ENCODE data around the gene AKAP12.

Gene AKAP12

DNA sequence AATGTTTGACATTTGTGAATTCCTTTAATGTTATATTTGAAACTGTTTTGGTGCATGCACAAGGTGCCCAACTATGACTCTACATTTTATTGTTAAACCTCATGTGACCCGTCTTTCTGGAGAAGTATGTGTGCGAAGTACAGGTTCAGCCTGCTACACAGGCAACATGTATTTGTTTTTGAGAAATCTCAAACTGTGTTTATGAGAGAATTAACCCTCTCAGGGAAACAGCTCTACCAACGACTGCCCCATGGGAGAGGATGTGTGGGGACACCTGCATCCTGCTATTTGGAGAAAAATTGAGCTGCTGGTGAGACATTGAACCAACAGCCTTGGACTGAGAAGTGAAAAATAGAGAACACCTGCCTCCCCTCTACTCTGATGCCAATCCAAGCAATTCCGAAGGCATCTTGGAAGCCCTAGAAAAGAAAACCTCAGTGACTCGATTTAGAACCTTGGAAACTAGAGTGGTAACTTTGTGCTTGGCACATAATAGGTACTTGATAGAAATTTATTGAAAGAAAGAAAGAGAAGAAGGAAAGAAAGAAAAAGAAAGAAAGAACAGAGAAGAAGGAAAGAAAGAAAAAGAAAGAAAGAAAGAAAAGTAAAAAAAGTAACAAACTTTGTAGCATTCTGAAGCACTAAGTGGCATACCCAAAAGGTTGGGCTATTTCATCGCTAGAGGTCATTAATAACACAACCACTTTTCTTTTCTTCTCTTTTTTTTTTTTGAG, 2.9 kb upstream of the AKAP12 start:
- DNase-seq (ENCODE audit: low spot score), result no peak
- TF ChIP-seq, protein P1, sequence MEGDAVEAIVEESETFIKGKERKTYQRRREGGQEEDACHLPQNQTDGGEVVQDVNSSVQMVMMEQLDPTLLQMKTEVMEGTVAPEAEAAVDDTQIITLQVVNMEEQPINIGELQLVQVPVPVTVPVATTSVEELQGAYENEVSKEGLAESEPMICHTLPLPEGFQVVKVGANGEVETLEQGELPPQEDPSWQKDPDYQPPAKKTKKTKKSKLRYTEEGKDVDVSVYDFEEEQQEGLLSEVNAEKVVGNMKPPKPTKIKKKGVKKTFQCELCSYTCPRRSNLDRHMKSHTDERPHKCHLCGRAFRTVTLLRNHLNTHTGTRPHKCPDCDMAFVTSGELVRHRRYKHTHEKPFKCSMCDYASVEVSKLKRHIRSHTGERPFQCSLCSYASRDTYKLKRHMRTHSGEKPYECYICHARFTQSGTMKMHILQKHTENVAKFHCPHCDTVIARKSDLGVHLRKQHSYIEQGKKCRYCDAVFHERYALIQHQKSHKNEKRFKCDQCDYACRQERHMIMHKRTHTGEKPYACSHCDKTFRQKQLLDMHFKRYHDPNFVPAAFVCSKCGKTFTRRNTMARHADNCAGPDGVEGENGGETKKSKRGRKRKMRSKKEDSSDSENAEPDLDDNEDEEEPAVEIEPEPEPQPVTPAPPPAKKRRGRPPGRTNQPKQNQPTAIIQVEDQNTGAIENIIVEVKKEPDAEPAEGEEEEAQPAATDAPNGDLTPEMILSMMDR (IDR thresholded peaks at IDR 0.05; ENCODE audit: extremely low read depth, missing control alignments), result no peak

DNA sequence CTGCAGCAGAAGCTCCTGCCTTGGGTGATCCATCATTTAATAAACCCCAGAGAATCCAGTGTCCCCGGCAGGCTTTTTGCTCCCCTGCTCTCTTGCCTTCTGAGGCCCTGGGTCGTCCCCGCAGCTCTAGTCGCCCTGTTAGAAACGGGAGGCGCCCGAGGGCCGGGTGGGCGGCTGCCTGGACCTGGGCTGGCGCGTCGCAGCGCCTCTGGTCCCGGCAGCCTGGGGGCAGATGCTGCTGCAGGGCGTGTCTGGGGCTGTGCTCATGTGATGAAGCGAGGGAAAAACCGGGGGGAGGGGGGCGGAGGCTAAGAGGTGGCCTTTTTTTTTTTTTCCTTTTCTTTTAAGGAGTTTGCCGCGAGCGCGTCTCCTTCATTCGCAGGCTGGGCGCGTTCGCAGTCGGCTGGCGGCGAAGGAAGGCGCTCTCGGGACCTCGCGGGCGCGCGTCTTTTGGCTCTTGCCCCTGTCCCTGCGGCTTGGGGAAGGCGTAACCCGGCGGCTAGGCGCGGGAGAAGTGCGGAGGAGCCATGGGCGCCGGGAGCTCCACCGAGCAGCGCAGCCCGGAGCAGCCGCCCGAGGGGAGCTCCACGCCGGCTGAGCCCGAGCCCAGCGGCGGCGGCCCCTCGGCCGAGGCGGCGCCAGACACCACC, 394 bp downstream of the AKAP12 start:
- DNase-seq (ENCODE audit: low spot score), result peak; percentile 51
- TF ChIP-seq, protein P1 (IDR thresholded peaks at IDR 0.05; ENCODE audit: extremely low read depth, missing control alignments), result no peak

DNA sequence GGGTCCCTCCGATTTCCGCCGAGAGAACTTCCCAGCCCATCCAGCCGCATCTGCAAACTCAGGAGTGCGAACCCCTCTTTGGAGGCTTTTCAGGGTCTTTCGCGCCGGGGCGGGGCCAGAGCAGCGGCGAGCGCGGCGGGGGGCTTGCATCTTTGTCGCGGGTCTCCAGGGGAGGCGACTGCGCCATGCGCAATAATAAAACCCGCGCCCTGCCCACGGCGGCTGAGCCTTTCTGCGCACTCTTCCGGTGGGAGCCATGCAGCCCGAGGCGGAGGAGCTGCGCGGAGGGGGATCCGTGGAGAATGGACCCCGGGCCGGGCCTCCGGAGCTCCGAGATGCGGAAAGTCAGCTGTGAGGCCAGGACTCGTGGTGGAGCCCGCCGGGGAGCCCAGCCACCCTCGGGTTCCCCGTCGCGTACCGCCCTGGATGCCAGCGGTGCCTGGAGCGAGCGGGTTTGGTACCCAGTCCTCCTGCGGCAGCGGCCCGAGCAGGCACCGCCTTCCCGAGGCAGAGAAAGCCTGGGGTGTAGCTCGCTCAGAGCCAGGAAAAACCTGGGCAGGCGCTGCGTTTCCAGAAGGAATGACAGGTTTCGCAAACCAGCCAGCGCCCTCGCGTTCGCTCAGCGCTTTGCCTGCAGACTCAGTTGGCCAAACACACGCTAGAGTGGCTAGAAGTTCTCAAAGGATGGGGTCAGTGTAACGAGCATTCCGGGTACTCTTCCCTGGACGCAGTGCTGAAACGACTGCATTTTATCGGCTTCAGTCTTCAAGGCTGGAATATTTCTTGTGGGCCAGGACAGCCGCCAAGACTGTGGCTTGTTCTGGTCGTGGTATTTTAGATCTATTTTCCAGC, 1.2 kb downstream of the AKAP12 start:
- DNase-seq (ENCODE audit: low spot score), result peak; percentile 32
- TF ChIP-seq, protein P1 (IDR thresholded peaks at IDR 0.05; ENCODE audit: extremely low read depth, missing control alignments), result no peak

DNA sequence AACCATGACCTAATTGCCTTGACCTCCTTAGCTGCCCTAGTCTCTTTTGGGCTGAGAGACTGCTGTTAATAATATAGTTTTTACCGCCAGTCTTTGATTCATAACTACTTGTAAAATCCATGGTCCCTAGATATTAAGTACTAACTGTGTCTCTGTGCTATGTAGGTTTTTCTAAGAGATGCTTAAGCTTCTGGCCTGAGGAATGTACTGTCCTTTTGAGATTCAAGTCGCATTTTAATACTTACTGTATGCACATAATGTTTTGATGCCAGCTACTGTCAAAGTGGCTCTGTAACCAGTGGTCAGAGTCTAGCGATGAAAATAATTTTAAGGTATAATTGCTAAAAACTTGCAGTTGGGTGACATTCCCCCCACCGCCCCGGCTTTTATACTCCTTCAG, 2.1 kb downstream of the AKAP12 start:
- DNase-seq (ENCODE audit: low spot score), result no peak

DNA sequence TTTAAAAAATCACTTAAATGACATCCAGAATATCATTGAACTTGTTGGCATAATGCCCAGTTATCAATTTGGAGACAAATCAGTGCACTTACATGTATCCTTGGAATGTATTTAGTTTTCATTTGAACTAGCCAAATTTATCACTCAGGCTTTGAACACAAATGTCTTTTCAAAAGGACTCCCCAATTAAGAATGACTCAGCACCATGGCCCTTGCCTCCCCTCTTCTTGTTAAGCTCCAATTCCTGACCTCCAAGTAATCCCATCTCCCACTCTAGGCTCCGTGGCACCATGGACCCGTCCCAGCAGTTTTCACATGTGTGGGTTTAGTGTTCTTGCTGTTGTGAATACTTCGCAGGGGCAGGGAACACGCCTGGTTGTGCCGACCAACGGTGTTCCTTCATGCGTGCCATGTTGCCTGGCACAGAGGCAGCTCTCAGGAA, 2.7 kb downstream of the AKAP12 start:
- TF ChIP-seq, protein P1 (IDR thresholded peaks at IDR 0.05; ENCODE audit: extremely low read depth, missing control alignments), result no peak
- DNase-seq (ENCODE audit: low spot score), result no peak

More for the DNA sequence above, 2.1 kb downstream of the AKAP12 start:
- TF ChIP-seq, protein P1 (IDR thresholded peaks at IDR 0.05; ENCODE audit: extremely low read depth, missing control alignments), result no peak

DNA sequence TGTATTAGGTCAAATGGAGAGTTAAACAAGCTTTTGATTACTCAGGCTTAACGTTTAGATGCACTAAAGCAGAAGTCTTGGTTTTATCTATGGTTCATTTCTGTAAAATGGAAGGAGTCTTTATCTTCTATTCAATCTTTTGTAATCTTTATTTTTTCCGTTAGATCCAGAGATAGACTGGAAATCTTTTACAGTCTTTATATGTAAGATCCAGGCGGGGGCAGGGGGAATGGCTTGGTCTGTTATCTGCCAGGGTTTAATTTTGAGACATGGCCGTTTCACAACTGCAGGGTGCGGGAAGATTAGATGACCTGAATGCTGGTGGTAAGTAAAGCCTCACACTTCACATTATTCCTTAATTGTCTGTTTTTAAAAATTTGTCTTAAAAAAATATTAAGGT, 3.7 kb downstream of the AKAP12 start:
- DNase-seq (ENCODE audit: low spot score), result no peak
- TF ChIP-seq, protein P1 (IDR thresholded peaks at IDR 0.05; ENCODE audit: extremely low read depth, missing control alignments), result no peak
